Activated CD4-positive, alpha-beta T cell treated with anti-CD3 and anti-CD28 coated beads, Interleukin-2, amount 10 ng/mL, durations not matched to agents 7 days and 5 days (primary cell): ENCODE measurements around the gene FAM107B. TPM values are rescaled to one million over a fixed set of nuclear protein-coding genes. Genes with fewer than 3 reads are reported as not detected.

ENCODE experiments used
- CTCF ChIA-PET: fragments of 350-600 bp; sonication (Branson Sonifier 250); formaldehyde crosslinking; loops from one replicate; lab custom pipeline; 2021; ENCODE audit warnings: antibody characterized with exemption; lab: Charles Lee
- POLR2A ChIA-PET: fragments of 350-600 bp; sonication (Branson Sonifier 250); formaldehyde crosslinking; loops from one replicate; lab custom pipeline; 2021; ENCODE audit warnings: antibody characterized with exemption; lab: Charles Lee
- DNase-seq: peaks from one replicate; pipeline ENCODE4 v3.0.0-alpha.2; 2020
- H3K27ac Mint-ChIP-seq: one replicate; pipeline ENCODE4 v1.8.0; 2021; ENCODE audit warnings: mild to moderate bottlenecking, moderate library complexity, mixed read lengths
- H3K27me3 Mint-ChIP-seq: one replicate; pipeline ENCODE4 v1.8.0; 2021; ENCODE audit warnings: mixed read lengths
- H3K36me3 Mint-ChIP-seq: one replicate; pipeline ENCODE4 v1.8.0; 2021; ENCODE audit warnings: low read depth, mixed read lengths
- H3K4me1 Mint-ChIP-seq: one replicate; pipeline ENCODE4 v1.8.0; 2021; ENCODE audit warnings: mixed read lengths
- H3K4me3 Mint-ChIP-seq: one replicate; pipeline ENCODE4 v1.8.0; 2021; ENCODE audit warnings: mild to moderate bottlenecking, moderate library complexity, mixed read lengths
- H3K9me3 Mint-ChIP-seq: one replicate; pipeline ENCODE4 v1.8.0; 2021; ENCODE audit warnings: mixed read lengths
- total RNA-seq, 2 experiments: library from RNA; stranded (reverse); gene quantifications; one replicate each; pipeline ENCODE4 v1.2.3, GENCODE V29; 2021

The FAM107B gene
- total RNA-seq, 2 experiments from 2014 or later, result 180 to 220 TPM

GRCh38 chr10:14581553-14582321 is 193.0 kb downstream of the FAM107B start:
- no peaks in the 10 kb centered on the region for H3K27me3 Mint-ChIP-seq
- H3K27ac Mint-ChIP-seq, result peak overlapping the region; percentile 77
- ChIA-PET POLR2A (no interaction called here), CTCF (interaction anchor here (1.1 to 1.7 kb wide), 3 partner anchors 15 to 378 kb away, joined by 3 to 5 read pairs (median 5); partner anchors contain the start of genes CDNF, HSPA14 and MSANTD7)
- DNase-seq, result no peak
- H3K4me1 Mint-ChIP-seq, result peaks cover 86% of the 10 kb centered on the region
- H3K36me3 Mint-ChIP-seq, result peaks cover 67% of the 10 kb centered on the region
- no peaks in the 10 kb centered on the region for H3K9me3 Mint-ChIP-seq
- no peak overlapping the region for H3K4me3 Mint-ChIP-seq

DNA sequence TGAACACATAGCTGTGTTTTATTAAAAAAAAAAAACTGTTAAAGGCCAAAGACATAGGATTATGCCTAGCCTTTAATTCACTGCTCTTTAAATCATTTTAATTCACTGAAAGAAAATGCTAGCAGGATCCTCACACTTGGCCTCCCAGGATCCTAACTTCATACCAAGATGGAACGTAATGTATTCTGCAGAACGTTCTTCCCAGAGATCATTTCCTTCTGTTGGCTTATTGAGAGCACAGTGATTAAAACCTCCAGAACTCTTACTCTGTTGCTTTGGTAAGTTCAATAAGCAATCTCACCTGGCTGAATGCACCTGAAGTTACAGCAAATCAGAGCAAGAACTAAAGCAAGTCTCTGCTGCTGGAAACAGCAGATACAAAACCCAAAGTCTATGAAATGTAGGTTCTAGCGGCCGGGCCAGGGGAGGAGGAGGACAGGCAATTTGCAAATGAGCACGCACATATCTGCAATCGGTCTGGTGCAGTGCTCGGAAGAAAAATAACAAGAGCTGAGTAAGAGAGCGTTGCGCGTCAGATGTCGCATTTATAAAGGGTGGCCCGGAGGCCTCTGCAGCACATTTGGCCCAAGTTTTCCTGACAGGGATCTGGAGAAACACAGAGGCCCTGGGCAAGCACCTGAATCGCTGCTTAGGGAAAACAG is 193.9 kb downstream of the FAM107B start:
- no peak overlapping the region for H3K4me3 Mint-ChIP-seq

GRCh38 chr10:14579405-14579804 is 195.3 kb downstream of the FAM107B start:
- peak overlapping the region; percentile 1 for H3K27ac Mint-ChIP-seq
- no peak overlapping the region for H3K4me3 Mint-ChIP-seq
- CTCF ChIA-PET, result interaction anchor here (1.1 kb wide), 1 partner anchor 15 kb away, joined by 3 read pairs; no protein-coding TSS in a partner anchor
- peaks cover 2% of the 10 kb centered on the region for H3K9me3 Mint-ChIP-seq
- peaks cover 68% of the 10 kb centered on the region for H3K36me3 Mint-ChIP-seq
- H3K4me1 Mint-ChIP-seq, result peaks cover 86% of the 10 kb centered on the region
- no peaks in the 10 kb centered on the region for H3K27me3 Mint-ChIP-seq
- no peak for DNase-seq
- POLR2A ChIA-PET, result interaction anchor here (0.6 kb wide), 1 partner anchor 26 kb away, joined by 5 read pairs; no protein-coding TSS in a partner anchor

More for the DNA sequence above, 193.9 kb downstream of the FAM107B start:
- no peaks in the 10 kb centered on the region for H3K9me3 Mint-ChIP-seq
- peaks cover 86% of the 10 kb centered on the region for H3K4me1 Mint-ChIP-seq
- ChIA-PET POLR2A (no interaction called here), CTCF (interaction anchor here (1.1 to 1.2 kb wide), 2 partner anchors 257 to 379 kb away, joined by 3 to 5 read pairs; partner anchors contain the start of genes CDNF, HSPA14 and MSANTD7)
- H3K27ac Mint-ChIP-seq, result peak overlapping the region; percentile 26
- H3K27me3 Mint-ChIP-seq, result no peaks in the 10 kb centered on the region
- DNase-seq, result no peak
- H3K36me3 Mint-ChIP-seq, result peaks cover 66% of the 10 kb centered on the region

DNA sequence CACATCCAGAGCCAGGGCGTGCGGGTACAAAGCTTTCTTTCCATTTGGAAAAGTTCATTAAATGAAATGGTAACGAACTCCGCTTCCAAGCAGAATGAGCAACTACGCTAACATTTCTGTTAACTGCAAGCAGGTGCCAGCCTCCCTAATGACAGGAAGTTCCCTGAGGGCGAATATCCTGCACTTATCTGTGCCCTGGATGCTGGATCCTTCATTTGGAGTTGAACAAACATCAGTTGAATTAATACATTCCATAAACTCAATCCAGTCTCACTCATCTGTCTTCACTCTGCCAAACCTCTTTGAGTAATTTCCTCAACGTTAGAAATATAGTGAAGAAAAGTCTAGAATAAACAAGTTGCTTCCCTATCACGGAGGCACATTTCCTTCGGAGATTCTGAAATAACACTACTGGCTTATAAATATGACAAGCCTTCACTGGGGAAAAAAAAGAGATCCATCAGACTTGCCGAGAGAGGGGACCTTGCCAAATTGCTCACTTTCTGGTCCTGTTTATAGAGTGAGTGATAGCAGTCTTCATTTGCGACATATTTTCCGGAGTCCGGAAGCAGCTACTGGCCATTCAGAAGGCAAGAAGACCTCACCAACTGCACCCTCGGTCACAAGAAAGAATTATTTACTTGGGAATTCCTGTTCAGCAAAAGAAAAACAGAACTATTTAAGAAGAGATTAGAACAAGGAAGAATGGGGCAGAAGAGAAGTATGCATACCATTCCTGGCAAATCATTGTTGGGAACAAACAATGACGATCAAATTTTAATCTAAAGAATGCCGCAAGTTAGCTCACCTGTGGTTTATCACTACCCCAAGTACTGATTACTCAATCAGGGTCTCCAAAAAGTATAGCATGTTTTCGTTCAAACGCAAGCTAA is 196.4 kb downstream of the FAM107B start:
- no peak for DNase-seq
- H3K27ac Mint-ChIP-seq, result no peak overlapping the region
- H3K9me3 Mint-ChIP-seq, result peaks cover 5% of the 10 kb centered on the region
- H3K4me3 Mint-ChIP-seq, result no peak overlapping the region
- H3K4me1 Mint-ChIP-seq, result peaks cover 84% of the 10 kb centered on the region
- ChIA-PET CTCF (interaction anchor here (0.9 to 1.3 kb wide), 3 partner anchors 10 to 16 kb away, joined by 3 to 4 read pairs (median 3); no protein-coding TSS in a partner anchor), POLR2A (no interaction called here)
- H3K36me3 Mint-ChIP-seq, result peaks cover 65% of the 10 kb centered on the region
- no peaks in the 10 kb centered on the region for H3K27me3 Mint-ChIP-seq

DNA sequence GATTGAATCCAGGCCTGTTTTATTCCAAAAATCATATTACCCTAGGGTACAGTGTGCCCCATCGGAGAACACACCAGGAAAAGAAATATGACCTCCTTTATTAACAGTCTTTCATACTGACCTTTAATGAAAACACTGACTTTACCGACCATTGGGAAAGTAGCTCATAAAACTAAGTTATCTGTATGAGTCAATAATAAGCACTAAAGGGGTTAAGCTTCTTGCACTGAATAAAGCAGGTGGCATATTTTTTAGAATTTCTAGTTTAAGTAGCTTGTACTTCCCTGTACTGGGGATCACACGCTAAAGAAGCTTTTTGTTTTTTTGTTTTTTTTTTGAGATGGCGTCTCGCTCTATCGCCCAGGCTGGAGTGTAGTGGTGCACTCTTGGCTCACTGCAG is 199.8 kb downstream of the FAM107B start:
- no peak for DNase-seq
- no peak overlapping the region for H3K4me3 Mint-ChIP-seq
- H3K9me3 Mint-ChIP-seq, result peaks cover 5% of the 10 kb centered on the region
- peaks cover 86% of the 10 kb centered on the region for H3K4me1 Mint-ChIP-seq
- ChIA-PET CTCF (interaction anchor here (0.6 to 1.0 kb wide), 3 partner anchors 15 to 31 kb away, joined by 3 to 5 read pairs (median 4); no protein-coding TSS in a partner anchor), POLR2A (interaction anchor here (0.5 kb wide), 1 partner anchor 305 kb away, joined by 3 read pairs; no protein-coding TSS in a partner anchor)
- no peaks in the 10 kb centered on the region for H3K27me3 Mint-ChIP-seq
- peak overlapping the region; percentile 19 for H3K27ac Mint-ChIP-seq
- peaks cover 74% of the 10 kb centered on the region for H3K36me3 Mint-ChIP-seq

DNA sequence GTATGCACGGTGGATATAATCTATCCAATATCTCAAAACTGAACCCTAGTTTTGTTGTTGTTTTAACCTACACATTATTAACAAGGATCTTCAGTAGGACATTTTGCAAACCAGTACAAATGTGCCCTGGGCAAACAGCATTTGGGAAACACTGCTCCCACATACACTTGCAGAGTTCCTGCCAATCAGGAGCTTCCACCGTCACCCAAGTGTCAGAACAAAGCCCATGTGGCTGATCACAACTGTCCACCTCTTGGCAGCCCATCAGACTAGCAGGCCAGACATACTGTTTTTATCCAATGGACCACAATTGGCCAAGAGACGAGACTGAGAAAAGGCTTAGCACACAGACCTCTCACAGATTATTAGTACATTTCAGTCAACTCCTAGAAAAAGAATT is 200.4 kb downstream of the FAM107B start:
- POLR2A ChIA-PET, result interaction anchor here (0.5 kb wide), 1 partner anchor 306 kb away, joined by 3 read pairs; no protein-coding TSS in a partner anchor
- DNase-seq, result no peak
- Mint-ChIP-seq H3K9me3 (peaks cover 5% of the 10 kb centered on the region), H3K36me3 (peaks cover 79% of the 10 kb centered on the region), H3K27me3 (no peaks in the 10 kb centered on the region), H3K27ac (peak overlapping the region; percentile 82), H3K4me3 (no peak overlapping the region), H3K4me1 (peaks cover 86% of the 10 kb centered on the region)
- CTCF ChIA-PET, result interaction anchor here (1.0 kb wide), 1 partner anchor 16 kb away, joined by 5 read pairs; no protein-coding TSS in a partner anchor

DNA sequence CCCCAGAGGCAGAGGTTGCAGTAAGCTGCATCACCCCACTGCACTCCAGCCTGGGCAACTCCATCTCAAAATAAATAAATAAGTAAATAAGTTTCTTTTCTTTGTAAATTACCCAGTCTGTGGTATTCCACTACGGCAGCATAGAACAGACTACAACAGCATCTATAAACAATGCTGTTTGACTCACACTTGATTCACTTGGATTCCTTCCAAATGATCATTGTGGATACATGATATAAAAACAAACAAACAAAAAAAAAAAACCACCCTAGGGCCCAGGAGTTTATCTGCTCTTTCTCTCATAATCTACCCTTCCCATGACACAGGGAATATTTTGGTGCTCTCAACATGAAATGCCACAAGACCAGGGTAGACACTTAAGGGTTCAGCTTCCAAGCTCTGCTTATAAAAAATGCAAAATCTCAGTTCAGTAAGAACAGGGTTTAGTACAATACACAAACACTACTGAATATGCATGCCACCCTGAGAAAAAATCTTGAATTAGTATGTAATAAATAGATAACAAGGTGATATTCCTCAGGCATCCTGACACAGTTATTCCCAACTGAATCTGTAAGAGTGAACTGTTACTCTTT is 200.9 kb downstream of the FAM107B start:
- ChIA-PET POLR2A (no interaction called here), CTCF (interaction anchor here (0.6 to 2.0 kb wide), 2 partner anchors 10 to 102 kb away, joined by 3 to 7 read pairs; no protein-coding TSS in a partner anchor)
- Mint-ChIP-seq H3K9me3 (peaks cover 5% of the 10 kb centered on the region), H3K4me1 (peaks cover 89% of the 10 kb centered on the region), H3K27ac (peak overlapping the region; percentile 82), H3K4me3 (no peak overlapping the region), H3K36me3 (peaks cover 82% of the 10 kb centered on the region), H3K27me3 (no peaks in the 10 kb centered on the region)
- DNase-seq, result no peak

GRCh38 chr10:14572811-14573210 is 201.9 kb downstream of the FAM107B start:
- DNase-seq, result no peak
- H3K27me3 Mint-ChIP-seq, result no peaks in the 10 kb centered on the region
- peaks cover 89% of the 10 kb centered on the region for H3K4me1 Mint-ChIP-seq
- no peak overlapping the region for H3K4me3 Mint-ChIP-seq
- POLR2A ChIA-PET, result no interaction called here
- peaks cover 83% of the 10 kb centered on the region for H3K36me3 Mint-ChIP-seq
- peaks cover 9% of the 10 kb centered on the region for H3K9me3 Mint-ChIP-seq
- CTCF ChIA-PET, result interaction anchor here (0.5 to 2.0 kb wide), 2 partner anchors 11 to 353 kb away, joined by 3 to 7 read pairs; no protein-coding TSS in a partner anchor
- peak overlapping the region; percentile 78 for H3K27ac Mint-ChIP-seq

GRCh38 chr10:14571866-14572507 is 202.7 kb downstream of the FAM107B start:
- DNase-seq, result peak; percentile 76
- no peaks in the 10 kb centered on the region for H3K27me3 Mint-ChIP-seq
- H3K27ac Mint-ChIP-seq, result peak overlapping the region; percentile 96
- CTCF ChIA-PET, result interaction anchor here (0.8 to 2.0 kb wide), 2 partner anchors 11 kb away, joined by 3 to 7 read pairs; no protein-coding TSS in a partner anchor
- H3K9me3 Mint-ChIP-seq, result peaks cover 14% of the 10 kb centered on the region
- peaks cover 93% of the 10 kb centered on the region for H3K4me1 Mint-ChIP-seq
- H3K36me3 Mint-ChIP-seq, result peaks cover 86% of the 10 kb centered on the region
- peak overlapping the region; percentile 83 for H3K4me3 Mint-ChIP-seq
- POLR2A ChIA-PET, result no interaction called here

DNA sequence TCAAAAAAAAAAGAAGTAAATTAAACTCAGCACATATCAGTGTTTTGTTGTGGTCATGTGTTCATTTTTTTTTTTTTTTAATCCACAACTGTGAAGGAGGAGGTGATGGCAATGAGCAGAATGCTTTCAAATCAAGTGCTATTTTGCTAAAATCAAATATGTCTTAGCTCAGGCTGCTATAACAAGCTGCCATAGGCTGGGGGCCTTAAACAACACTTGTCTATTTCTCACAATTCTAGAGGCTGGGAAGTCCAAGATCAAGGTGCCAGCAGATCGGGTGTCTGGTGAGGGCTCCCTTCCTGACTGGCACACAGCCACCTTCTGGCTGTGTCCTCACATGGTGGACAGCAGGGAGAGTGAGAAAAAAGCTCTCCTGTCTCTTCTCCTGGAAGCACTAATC is 203.9 kb downstream of the FAM107B start:
- peak overlapping the region; percentile 83 for H3K4me3 Mint-ChIP-seq
- H3K27ac Mint-ChIP-seq, result peak overlapping the region; percentile 96
- peaks cover 92% of the 10 kb centered on the region for H3K4me1 Mint-ChIP-seq
- DNase-seq, result no peak
- H3K27me3 Mint-ChIP-seq, result no peaks in the 10 kb centered on the region
- ChIA-PET CTCF (interaction anchor here (0.7 to 0.8 kb wide), 2 partner anchors 11 to 13 kb away, joined by 3 read pairs; no protein-coding TSS in a partner anchor), POLR2A (no interaction called here)
- H3K9me3 Mint-ChIP-seq, result peaks cover 23% of the 10 kb centered on the region
- peaks cover 87% of the 10 kb centered on the region for H3K36me3 Mint-ChIP-seq
